Endometrial microvascular endothelial cells (primary cell): Measurements from ENCODE around the gene SPEF1. TPM values are rescaled to one million over a fixed set of nuclear protein-coding genes. Genes with fewer than 3 reads are reported as not detected.

Source experiments
- in situ Hi-C: cut with HindIII; loops from 2 replicates; pipeline ENCODE4 v1.10.0; 2017; ENCODE audit warnings: low sequenced_read_pairs, low pct_unique_long_range_greater_than_20kb; ENCODE audit errors: inconsistent ontology term
- total RNA-seq: library from RNA; depleted of rRNA; stranded (reverse); fragments of >200 nt; gene quantifications from one replicate; pipeline ENCODE4 v1.2.3, GENCODE V29; 2015; ENCODE audit errors: inconsistent ontology term

SPEF1 gene
- total RNA-seq, 1 donor from 2014 or later: not detected

GRCh38 chr20:3771552-3772058 lies 9.6 kb downstream of the SPEF1 start:
- in situ Hi-C loops: no loop called here

GRCh38 chr20:3768342-3769130 lies 12.7 kb downstream of the SPEF1 start:
- in situ Hi-C loops: no loop called here

GRCh38 chr20:3767427-3768341 lies 13.6 kb downstream of the SPEF1 start, which contains the start of gene ADISSP:
Gene ADISSP, minus strand, starts transcription at chr20:3767753. Its CDS starts 7,653 bp downstream, at chr20:3760100.
- in situ Hi-C loops: no loop called here

GRCh38 chr20:3767110-3767426 lies 14.2 kb downstream of the SPEF1 start:
- in situ Hi-C loops: no loop called here

GRCh38 chr20:3766422-3767109 lies 14.7 kb downstream of the SPEF1 start:
- in situ Hi-C loops: no loop called here

- in situ Hi-C loops: no loop called here
Measured at GRCh38 chr20:3765171-3765882, 15.9 kb downstream of the SPEF1 start.

GRCh38 chr20:3764659-3765058 lies 16.6 kb downstream of the SPEF1 start:
- in situ Hi-C loops: no loop called here

- in situ Hi-C loops: no loop called here
Measured at GRCh38 chr20:3763671-3764601, 17.3 kb downstream of the SPEF1 start.

- in situ Hi-C loops: no loop called here
Measured at GRCh38 chr20:3760655-3761348, 20.4 kb downstream of the SPEF1 start.

GRCh38 chr20:3759884-3760283 lies 21.4 kb downstream of the SPEF1 start:
- in situ Hi-C loops: no loop called here

GRCh38 chr20:3759316-3759823 lies 21.9 kb downstream of the SPEF1 start:
- in situ Hi-C loops: no loop called here

- in situ Hi-C loops: no loop called here
Measured at GRCh38 chr20:3758566-3758965, 22.7 kb downstream of the SPEF1 start.

GRCh38 chr20:3757268-3757667 lies 24.0 kb downstream of the SPEF1 start:
- in situ Hi-C loops: no loop called here

- in situ Hi-C loops: no loop called here
Measured at GRCh38 chr20:3755814-3756480, 25.3 kb downstream of the SPEF1 start.

- in situ Hi-C loops: no loop called here
Measured at GRCh38 chr20:3755269-3755668, 26.0 kb downstream of the SPEF1 start.

GRCh38 chr20:3754276-3754630 lies 27.0 kb downstream of the SPEF1 start:
- in situ Hi-C loops: no loop called here
